HG03159 (cell line): ENCODE results near the gene UQCC2.

Source experiments
- ATAC-seq: cut with Tn5 transposase; IDR thresholded peaks from one replicate; pipeline ENCODE4 v1.9.1; 2021; ENCODE audit warnings: mild to moderate bottlenecking, moderate library complexity; ENCODE audit not compliant: unreplicated experiment

UQCC2 gene

DNA sequence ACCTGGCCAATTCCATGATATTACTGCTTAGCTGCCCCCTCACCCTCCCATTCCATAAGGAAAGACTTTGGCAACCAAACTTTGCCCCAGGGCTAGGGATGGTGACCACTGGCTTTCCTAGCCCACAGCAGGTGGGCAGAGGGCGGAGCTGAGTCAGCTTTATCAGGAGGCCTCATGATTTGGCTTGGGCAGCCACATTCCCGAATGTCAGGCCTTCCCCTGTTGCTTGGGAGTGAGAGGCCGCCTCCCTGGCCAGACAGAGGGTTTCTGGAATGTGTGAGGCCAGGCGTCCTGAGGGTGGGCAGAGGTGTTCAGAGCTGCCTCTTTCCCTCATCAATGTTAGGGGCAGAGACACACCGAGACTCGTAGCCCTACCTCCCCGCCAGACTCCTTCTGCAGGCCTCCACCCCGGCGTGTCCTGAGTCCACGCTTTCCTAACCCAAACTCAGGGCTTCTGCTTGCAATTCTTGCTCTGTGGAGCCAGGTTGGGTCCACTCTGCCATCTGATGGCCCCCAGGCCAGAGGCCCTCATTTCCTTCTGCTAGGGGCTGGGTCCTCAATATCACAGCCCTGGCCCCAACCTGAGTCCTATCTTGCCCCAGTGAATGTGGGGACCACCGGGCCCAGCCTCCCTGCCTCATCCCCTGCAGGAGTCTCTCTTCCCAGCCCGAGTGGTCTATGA is 19.3 kb downstream of the UQCC2 start:
- no peak for ATAC-seq

DNA sequence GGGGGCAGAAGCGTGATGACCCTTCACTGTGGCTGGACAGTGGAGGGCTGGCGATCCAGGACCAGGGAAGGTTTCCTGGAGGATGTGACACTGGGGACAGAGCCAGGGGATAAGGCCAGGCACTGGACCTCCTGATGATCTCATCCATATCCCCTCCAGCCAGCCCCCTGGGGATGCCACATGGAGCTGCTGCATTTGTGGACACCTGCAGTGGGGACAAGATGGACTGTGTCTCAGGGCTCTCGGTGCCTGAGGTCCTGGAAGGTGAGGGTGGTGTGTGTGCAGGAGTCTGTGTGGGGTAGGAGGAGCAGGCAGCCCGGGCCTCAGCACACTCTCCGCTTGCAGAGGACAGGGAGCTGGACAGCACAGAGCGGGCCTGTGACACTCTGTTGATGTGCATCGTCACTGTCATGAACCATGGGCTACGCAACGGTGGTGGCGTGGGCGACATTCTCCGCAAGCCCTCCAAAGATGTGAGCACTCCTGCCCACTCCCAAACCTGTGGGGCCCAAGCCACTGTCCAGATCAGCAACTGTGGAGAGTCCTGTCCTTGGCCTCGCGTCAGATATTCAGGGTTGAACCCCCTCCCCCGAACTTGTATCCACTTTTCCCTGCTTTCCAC is 19.9 kb downstream of the UQCC2 start:
- ATAC-seq: no peak

GRCh38 chr6:33690766-33691165 is 20.7 kb downstream of the UQCC2 start:
- no peak for ATAC-seq

DNA sequence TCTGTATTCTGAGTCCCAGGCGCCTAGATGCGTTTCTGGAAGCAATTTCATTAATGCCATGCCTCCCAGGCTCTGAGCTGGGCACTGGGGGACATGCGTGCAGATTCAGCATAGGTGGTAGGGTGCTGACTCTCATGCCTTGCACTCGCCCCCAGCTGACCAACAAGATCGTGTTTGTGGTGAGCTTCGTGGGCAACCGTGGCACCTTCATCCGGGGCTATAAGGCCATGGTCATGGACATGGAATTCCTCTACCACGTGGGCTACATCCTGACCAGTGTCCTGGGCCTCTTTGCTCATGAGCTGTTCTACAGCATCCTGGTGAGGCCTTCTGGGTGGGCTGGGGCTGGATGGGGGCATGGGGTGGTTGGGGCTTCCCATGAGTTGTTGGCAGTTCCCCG is 21.6 kb downstream of the UQCC2 start:
- no peak for ATAC-seq

DNA sequence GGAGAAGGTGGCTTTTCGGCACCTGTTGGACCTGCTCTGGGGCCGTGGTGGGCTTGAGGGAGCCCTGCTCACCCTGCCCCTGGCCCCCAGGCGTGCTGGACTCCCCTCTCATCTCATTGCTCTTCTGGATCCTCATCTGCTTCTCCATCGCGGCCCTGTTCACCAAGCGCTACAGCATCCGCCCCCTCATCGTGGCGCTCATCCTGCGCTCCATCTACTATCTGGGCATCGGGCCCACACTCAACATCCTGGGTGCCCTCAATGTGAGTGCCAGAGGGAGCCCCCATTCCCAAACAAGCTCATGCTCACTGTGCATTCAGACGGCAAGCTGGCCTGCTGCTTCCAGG is 22.4 kb downstream of the UQCC2 start:
- no peak for ATAC-seq

DNA sequence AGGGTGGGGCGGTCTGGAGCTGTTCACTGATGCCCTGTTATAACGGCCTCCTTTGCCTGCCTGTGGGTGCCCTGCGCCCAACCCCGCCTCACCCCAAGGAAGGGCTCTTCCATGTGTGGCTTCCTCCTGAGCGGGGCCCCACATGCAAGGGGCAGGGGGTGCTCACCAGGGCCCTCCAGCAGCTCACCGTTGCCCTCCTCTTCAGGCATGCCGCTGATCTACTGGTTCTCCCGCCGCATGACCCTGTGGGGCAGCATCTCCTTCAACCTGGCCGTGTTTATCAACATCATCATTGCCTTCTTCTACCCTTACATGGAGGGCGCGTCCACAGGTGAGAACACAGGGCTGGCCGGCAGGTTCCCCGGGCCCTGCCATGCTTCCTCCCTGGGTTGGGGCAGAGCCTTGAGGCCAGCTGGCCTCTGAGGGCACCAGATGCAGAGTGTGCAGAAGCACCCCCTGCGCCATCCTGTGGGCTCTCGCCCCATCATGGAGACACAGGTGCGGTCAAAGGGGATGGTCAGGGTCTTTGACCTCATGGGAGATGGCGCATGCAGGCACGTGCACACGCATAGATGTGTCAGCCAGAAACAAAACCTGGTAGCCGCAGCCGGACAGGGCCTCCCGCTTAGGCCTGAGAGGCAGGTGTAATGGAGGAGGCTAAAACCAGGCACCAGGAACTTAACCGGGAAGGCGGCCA is 22.9 kb downstream of the UQCC2 start:
- ATAC-seq: no peak

- ATAC-seq: no peak
These were observed 23.5 kb downstream of the UQCC2 start for GRCh38 chr6:33688006-33688405.

DNA sequence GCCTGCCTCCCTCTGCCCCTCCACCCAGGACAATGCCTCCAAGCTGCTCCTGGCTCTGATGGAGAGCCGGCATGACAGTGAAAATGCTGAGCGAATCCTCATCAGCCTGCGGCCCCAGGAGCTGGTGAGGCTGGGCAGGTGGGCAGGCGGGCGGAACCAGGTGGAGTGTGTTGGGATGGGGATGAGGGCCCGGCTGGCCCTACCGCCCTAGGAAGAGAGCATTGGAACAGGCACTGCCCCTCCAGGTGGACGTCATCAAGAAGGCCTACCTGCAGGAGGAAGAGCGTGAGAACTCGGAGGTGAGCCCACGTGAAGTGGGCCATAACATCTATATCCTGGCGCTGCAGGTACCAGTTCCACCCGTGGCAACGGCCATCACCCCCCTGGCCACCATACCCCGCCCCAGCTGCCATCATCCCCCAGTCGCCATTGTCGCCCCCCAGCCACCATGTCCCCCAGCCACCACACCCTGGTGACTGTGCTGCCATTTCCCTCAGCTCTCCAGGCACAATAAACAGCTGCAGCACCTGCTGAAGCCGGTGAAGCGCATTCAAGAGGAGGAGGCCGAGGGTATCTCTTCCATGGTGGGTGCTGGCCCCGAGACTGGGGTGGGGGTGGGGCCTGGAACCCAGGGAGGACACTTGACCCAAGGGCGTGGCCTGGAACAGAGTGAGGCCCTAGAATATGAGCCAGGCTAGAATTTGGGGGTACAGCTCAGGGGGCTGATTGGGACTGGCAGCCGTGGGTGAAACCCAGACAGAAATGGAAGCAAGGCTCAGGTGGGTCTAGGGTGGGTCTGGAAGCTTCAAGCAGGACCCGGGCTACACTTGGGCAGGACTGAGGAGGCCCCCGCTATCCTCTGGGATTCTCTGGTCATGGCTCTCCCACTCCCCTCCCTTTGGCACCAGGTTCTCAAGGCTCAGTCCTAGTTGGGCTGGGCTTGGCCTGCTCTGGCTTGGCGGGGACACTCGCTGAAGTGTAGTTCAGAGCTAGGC is 24.2 kb downstream of the UQCC2 start:
- ATAC-seq: no peak

DNA sequence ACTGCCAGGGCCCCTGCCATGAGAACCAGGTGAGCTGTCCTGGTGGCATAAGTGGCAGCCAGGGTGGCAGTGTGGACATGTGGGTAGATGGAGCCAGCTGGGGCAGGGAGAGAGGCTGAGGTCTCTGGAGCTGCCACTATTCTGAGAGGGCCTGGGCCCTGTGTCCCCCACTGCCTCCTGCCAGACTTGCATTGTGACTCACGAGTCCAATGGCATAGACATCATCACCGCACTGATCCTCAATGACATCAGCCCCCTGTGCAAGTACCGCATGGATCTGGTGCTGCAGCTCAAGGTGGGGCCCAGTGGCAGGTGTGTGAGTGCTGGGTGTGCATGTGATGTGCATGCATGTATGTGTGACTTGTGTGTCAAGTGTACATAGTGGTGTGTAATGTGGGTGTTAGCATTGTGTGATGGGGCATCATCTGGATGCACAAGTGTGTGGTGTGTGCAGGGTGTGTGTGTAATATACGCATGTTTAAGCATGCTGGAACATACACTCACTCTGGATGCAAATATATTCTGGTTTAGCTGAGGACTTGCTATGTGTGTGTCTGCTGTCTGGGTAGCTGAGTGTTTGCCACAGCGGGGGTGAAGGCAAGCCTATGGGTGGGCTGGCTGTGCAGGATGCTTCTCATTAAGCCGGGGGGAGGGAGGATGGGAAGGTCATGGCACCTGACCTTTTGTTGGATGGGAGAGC is 25.1 kb downstream of the UQCC2 start:
- ATAC-seq: no peak

GRCh38 chr6:33685411-33686224 is 25.9 kb downstream of the UQCC2 start:
- ATAC-seq: no peak

- ATAC-seq: no peak
These were observed 26.5 kb downstream of the UQCC2 start for GRCh38 chr6:33684983-33685382.

DNA sequence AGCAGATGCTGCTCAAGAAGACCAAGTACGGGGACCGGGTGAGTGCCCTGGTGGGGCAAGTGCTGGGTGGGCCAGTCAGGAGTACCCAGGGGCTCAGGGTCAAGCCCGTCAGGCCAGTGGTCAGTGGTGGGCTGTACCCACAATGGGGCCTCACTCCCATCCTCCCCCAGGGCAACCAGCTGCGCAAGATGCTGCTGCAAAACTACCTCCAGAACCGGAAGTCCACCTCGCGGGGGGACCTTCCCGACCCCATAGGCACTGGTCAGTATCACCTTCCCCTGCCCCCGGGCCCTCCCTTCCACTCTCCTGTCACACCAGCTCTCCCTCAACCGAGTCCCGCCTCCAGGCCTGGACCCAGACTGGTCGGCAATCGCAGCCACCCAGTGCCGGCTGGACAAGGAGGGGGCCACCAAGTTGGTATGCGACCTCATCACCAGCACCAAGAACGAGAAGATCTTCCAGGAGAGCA is 27.0 kb downstream of the UQCC2 start:
- ATAC-seq: no peak

GRCh38 chr6:33683576-33684427 is 27.7 kb downstream of the UQCC2 start:
- ATAC-seq: no peak

GRCh38 chr6:33683051-33683571 is 28.4 kb downstream of the UQCC2 start:
- no peak for ATAC-seq

DNA sequence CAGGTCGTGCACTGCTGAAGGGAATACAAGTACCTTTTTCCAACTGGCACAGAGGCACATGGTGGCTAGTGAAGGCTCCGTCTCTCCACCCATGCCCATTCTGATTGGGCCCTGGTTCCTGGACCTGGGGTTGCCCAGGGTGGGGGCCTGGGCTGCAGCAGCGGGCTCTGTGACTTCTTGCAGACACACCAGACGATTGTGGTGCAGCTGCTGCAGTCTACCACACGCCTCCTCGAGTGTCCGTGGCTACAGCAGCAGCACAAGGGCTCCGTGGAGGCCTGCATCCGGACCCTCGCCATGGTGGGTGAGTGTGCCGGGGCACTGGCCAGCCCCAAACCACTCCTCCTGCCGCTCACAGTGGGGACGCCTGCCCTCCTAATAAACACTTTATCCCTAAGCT is 29.2 kb downstream of the UQCC2 start:
- ATAC-seq: no peak

DNA sequence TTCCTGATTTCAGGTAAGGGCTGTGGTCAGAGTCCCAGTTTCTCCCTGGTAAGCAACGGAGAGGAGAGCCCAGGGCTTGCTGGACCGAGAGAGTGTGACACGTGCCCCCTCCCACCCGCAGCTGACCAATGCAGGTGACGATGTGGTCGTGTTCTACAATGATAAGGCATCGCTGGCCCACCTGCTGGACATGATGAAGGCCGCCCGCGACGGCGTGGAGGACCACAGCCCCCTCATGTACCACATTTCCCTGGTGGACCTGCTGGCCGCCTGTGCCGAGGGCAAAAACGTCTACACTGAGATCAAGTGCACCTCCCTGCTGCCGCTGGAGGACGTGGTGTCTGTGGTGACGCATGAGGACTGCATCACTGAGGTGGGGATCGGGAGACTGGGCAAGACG is 31.7 kb downstream of the UQCC2 start:
- no peak for ATAC-seq

GRCh38 chr6:33678932-33679490 is 32.5 kb downstream of the UQCC2 start:
- ATAC-seq: no peak
